H1 (cell line): Measurements from ENCODE around the gene NSD2. TPM values are rescaled to one million over a fixed set of nuclear protein-coding genes. Genes with fewer than 3 reads are reported as not detected.

Source experiments
- CTCF ChIA-PET: fragments of 300-600 bp; sonication (Branson Sonifier 250); formaldehyde crosslinking; loops from one replicate; lab custom pipeline; 2021; ENCODE audit not compliant: partially characterized antibody; lab: Charles Lee
- POLR2A ChIA-PET: fragments of 300-600 bp; sonication (Branson Sonifier 250); formaldehyde crosslinking; loops from one replicate; lab custom pipeline; 2021; ENCODE audit warnings: inconsistent platforms; ENCODE audit not compliant: partially characterized antibody; lab: Charles Lee
- DNase-seq, 2 experiments: peaks; one replicate each; pipeline versions ENCODE4 v3.0.0 to v3.0.0-alpha.2; 2010 to 2022; ENCODE audit warnings: low spot score in 2 of 2, low read depth in 1 of 2, mixed read lengths in 1 of 2
- FAIRE-seq: peaks from 2 replicates; lab custom pipeline; 2011; peaks lifted over from hg19 to GRCh38; lab: Jason Lieb, UNC
- H2AFZ ChIP-seq: 2 replicates; pipeline ENCODE4 v1.8.1; 2012; ENCODE audit warnings: low read length, inconsistent platforms
- H2AK5ac ChIP-seq: 2 replicates; pipeline ENCODE4 v1.6.1; 2013; ENCODE audit warnings: low read depth, low read length
- H2BK120ac ChIP-seq: replicated peaks from 2 replicates; pipeline ENCODE3; 2013; ENCODE audit warnings: low read depth, low read length, inconsistent platforms
- H2BK12ac ChIP-seq: 2 replicates; pipeline ENCODE4 v1.6.1; 2013; ENCODE audit warnings: low read depth, low read length
- H2BK15ac ChIP-seq: 2 replicates; pipeline ENCODE4 v1.6.1; 2013; ENCODE audit warnings: low read length
- H2BK20ac ChIP-seq: 2 replicates; pipeline ENCODE4 v1.6.1; 2013; ENCODE audit warnings: low read length
- H2BK5ac ChIP-seq: 2 replicates; pipeline ENCODE4 v1.6.1; 2013; ENCODE audit warnings: low read depth, low read length
- H3K14ac ChIP-seq: 2 replicates; pipeline ENCODE4 v1.6.1; 2013; ENCODE audit warnings: inconsistent platforms; ENCODE audit not compliant: insufficient read length
- H3K18ac ChIP-seq: 2 replicates; pipeline ENCODE4 v1.6.1; 2013; ENCODE audit warnings: low read length; ENCODE audit errors: extremely low read depth
- H3K23ac ChIP-seq: 2 replicates; pipeline ENCODE4 v1.6.1; 2013; ENCODE audit warnings: inconsistent platforms; ENCODE audit not compliant: insufficient read length
- H3K23me2 ChIP-seq: 2 replicates; pipeline ENCODE4 v1.6.1; 2013; ENCODE audit warnings: low read depth, low read length
- H3K27ac ChIP-seq: 2 replicates; pipeline ENCODE4 v1.6.1; 2011; ENCODE audit warnings: low read depth, low read length, inconsistent platforms
- H3K27me3 ChIP-seq, 4 experiments: replicated peaks in 1 of 4; 1 replicate in 1 of 4; 2 replicates in 3 of 4; pipeline versions ENCODE4 v1.6.1 to v1.8.1; 2011 to 2013; ENCODE audit warnings: low read length in 3 of 4, mild to moderate bottlenecking in 3 of 4, inconsistent platforms in 2 of 4, mixed read lengths in 2 of 4, moderate library complexity in 1 of 4; ENCODE audit not compliant: control insufficient read depth in 3 of 4, insufficient read depth in 3 of 4; ENCODE audit errors: extremely low read depth in 1 of 4
- H3K36me3 ChIP-seq, 4 experiments: 2 replicates each; pipeline versions ENCODE4 v1.6.1 to v1.8.1; 2011 to 2013; ENCODE audit warnings: mild to moderate bottlenecking in 4 of 4, low read length in 3 of 4, moderate library complexity in 2 of 4, control low read depth in 1 of 4, inconsistent platforms in 1 of 4; ENCODE audit not compliant: insufficient read depth in 4 of 4, control insufficient read depth in 2 of 4
- H3K4ac ChIP-seq: replicated peaks from 2 replicates; pipeline ENCODE3; 2013; ENCODE audit warnings: low read length, low read depth, mixed read lengths, inconsistent platforms; ENCODE audit not compliant: insufficient read length
- H3K4me1 ChIP-seq, 4 experiments: replicated peaks in 1 of 4; 1 replicate in 1 of 4; 2 replicates in 3 of 4; pipeline versions ENCODE4 v1.6.1 to v1.8.1; 2011 to 2013; ENCODE audit warnings: low read length in 3 of 4, inconsistent platforms in 2 of 4, mixed read lengths in 1 of 4; ENCODE audit not compliant: insufficient read depth in 4 of 4, control insufficient read depth in 3 of 4
- H3K4me2 ChIP-seq, 2 experiments: 2 replicates each; pipeline versions ENCODE4 v1.6.1 to v1.8.1; 2011 to 2013; ENCODE audit warnings: low read depth in 2 of 2, low read length in 2 of 2, control low read depth in 1 of 2, inconsistent platforms in 1 of 2, mild to moderate bottlenecking in 1 of 2; ENCODE audit not compliant: insufficient read depth in 1 of 2
- H3K4me3 ChIP-seq, 4 experiments: fragments of 200-600, 300-600 bp in 1 of 4; sonication (generic), shearing (Covaris generic), sonication (Bioruptor Twin) in 1 of 4; 2 replicates each; pipeline versions ENCODE4 v1.5.1 to v1.8.1; 2011 to 2016; ENCODE audit warnings: low read length in 4 of 4, low read depth in 3 of 4, control low read depth in 2 of 4, inconsistent platforms in 2 of 4, mild to moderate bottlenecking in 2 of 4, mixed read lengths in 1 of 4, moderate library complexity in 1 of 4; ENCODE audit not compliant: insufficient read depth in 2 of 4; ENCODE audit errors: extremely low read depth in 1 of 4
- H3K56ac ChIP-seq: replicated peaks from 2 replicates; pipeline ENCODE3; 2013; ENCODE audit warnings: low read depth, mild to moderate bottlenecking, mixed read lengths, low read length, inconsistent platforms; ENCODE audit not compliant: insufficient read length
- H3K79me1 ChIP-seq: 2 replicates; pipeline ENCODE4 v1.6.1; 2013; ENCODE audit warnings: low read depth, low read length, control low read depth
- H3K79me2 ChIP-seq, 2 experiments: 2 replicates each; pipeline versions ENCODE4 v1.6.1 to v1.8.1; 2012 to 2013; ENCODE audit warnings: low read length in 2 of 2, mild to moderate bottlenecking in 2 of 2, inconsistent platforms in 1 of 2; ENCODE audit not compliant: insufficient read depth in 2 of 2, control insufficient read depth in 1 of 2
- H3K9ac ChIP-seq, 4 experiments: replicated peaks in 1 of 4; 1 replicate in 1 of 4; 2 replicates in 3 of 4; pipeline versions ENCODE4 v1.6.1 to v1.8.1; 2011 to 2013; ENCODE audit warnings: low read depth in 3 of 4, low read length in 3 of 4, control low read depth in 2 of 4, mild to moderate bottlenecking in 2 of 4, moderate library complexity in 2 of 4, inconsistent platforms in 1 of 4; ENCODE audit errors: extremely low read depth in 1 of 4
- H3K9me3 ChIP-seq, 2 experiments: 2 replicates each; pipeline versions ENCODE4 v1.6.1 to v1.8.1; 2012 to 2013; ENCODE audit warnings: mild to moderate bottlenecking in 2 of 2, moderate library complexity in 2 of 2, control low read depth in 1 of 2, inconsistent platforms in 1 of 2, low read depth in 1 of 2, low read length in 1 of 2, mixed read lengths in 1 of 2; ENCODE audit not compliant: insufficient read depth in 2 of 2
- H4K20me1 ChIP-seq, 2 experiments: replicated peaks in 1 of 2; 2 replicates each; pipeline versions ENCODE3 to v1.8.1; 2011 to 2013; ENCODE audit warnings: inconsistent platforms in 2 of 2, low read length in 2 of 2, mild to moderate bottlenecking in 1 of 2; ENCODE audit not compliant: insufficient read depth in 2 of 2, control insufficient read depth in 1 of 2
- H4K5ac ChIP-seq: 2 replicates; pipeline ENCODE4 v1.6.1; 2013; ENCODE audit warnings: low read length, low read depth, mixed read lengths, inconsistent platforms; ENCODE audit not compliant: insufficient read length
- H4K8ac ChIP-seq: 2 replicates; pipeline ENCODE4 v1.8.0; 2013; ENCODE audit warnings: mild to moderate bottlenecking, moderate library complexity, low read length, inconsistent platforms; ENCODE audit not compliant: insufficient read depth; ENCODE audit errors: extremely low read depth
- H4K91ac ChIP-seq: replicated peaks from 2 replicates; pipeline ENCODE3; 2013; ENCODE audit warnings: low read length, mixed read lengths, inconsistent platforms; ENCODE audit not compliant: insufficient read length
- CHD1 ChIP-seq: IDR thresholded peaks from 2 replicates; pipeline ENCODE4 v1.6.1; 2012; ENCODE audit warnings: low read depth, low read length, improper control_type of control experiment
- EP300 ChIP-seq, 2 experiments: IDR thresholded peaks; 1 replicate in 1 of 2; 2 replicates in 1 of 2; pipeline ENCODE4 v1.6.1; 2011 to 2012; ENCODE audit warnings: low read depth in 2 of 2, low read length in 2 of 2, mild to moderate bottlenecking in 2 of 2, borderline replicate concordance in 1 of 2, inconsistent platforms in 1 of 2, moderate library complexity in 1 of 2
- FOSL1 ChIP-seq: IDR thresholded peaks from 2 replicates; pipeline ENCODE4 v1.6.1; 2011; ENCODE audit warnings: mild to moderate bottlenecking, low read depth, low read length, moderate library complexity; ENCODE audit not compliant: insufficient read depth
- HDAC2 ChIP-seq, 2 experiments: fragments of 300-600 bp in 1 of 2; sonication (generic) in 1 of 2; IDR thresholded peaks; 2 replicates each; pipeline ENCODE4 v1.6.1; 2011 to 2012; ENCODE audit warnings: low read depth in 2 of 2, low read length in 2 of 2, mild to moderate bottlenecking in 2 of 2, moderate library complexity in 2 of 2, borderline replicate concordance in 1 of 2, inconsistent platforms in 1 of 2
- JUND ChIP-seq: IDR thresholded peaks from 2 replicates; pipeline ENCODE4 v1.6.1; 2011; ENCODE audit warnings: mild to moderate bottlenecking, improper control_type of control experiment, low read length
- POLR2A ChIP-seq, 2 experiments: IDR thresholded peaks; 1 replicate in 1 of 2; 2 replicates in 1 of 2; pipeline ENCODE4 v1.6.1; 2011; ENCODE audit warnings: low read depth in 2 of 2, low read length in 2 of 2, mild to moderate bottlenecking in 2 of 2; ENCODE audit errors: control extremely low read depth in 1 of 2
- SRF ChIP-seq: IDR thresholded peaks from 2 replicates; pipeline ENCODE4 v1.6.1; 2011; ENCODE audit warnings: mild to moderate bottlenecking, low read depth, low read length, moderate library complexity
- SUZ12 ChIP-seq: fragments of 200-600 bp; sonication (generic); IDR thresholded peaks from 2 replicates; pipeline ENCODE4 v1.6.1; 2012; ENCODE audit warnings: mild to moderate bottlenecking, inconsistent platforms, low read length, moderate library complexity, mixed read lengths
- TAF7 ChIP-seq: optimal IDR thresholded peaks from 2 replicates; pipeline ENCODE3; 2011; ENCODE audit warnings: low read depth, mild to moderate bottlenecking, inconsistent platforms, low read length, moderate library complexity, borderline replicate concordance
- WGBS, 2 experiments: shearing (Covaris generic) in 1 of 2; methylation state at CpG; one replicate each; pipeline versions ENCODE4 v1.1.6 to v1.1.7; 2013 to 2015; ENCODE audit warnings: low lambda C conversion rate in 2 of 2, mixed read lengths in 2 of 2, inconsistent platforms in 1 of 2, low coverage in 1 of 2, missing lambda C conversion rate in 1 of 2; ENCODE audit not compliant: insufficient replicate concordance in 2 of 2, insufficient coverage in 1 of 2, insufficient read length in 1 of 2; ENCODE audit errors: extremely low coverage in 1 of 2, missing lambda C conversion rate in 1 of 2; 5-methylcytosine and 5-hydroxymethylcytosine counted together
- polyA plus RNA-seq, 7 experiments: library from polyadenylated mRNA; depleted of rRNA in 3 of 7; stranded (reverse) in 5 of 7; unstranded in 2 of 7; fragments of >200 nt in 5 of 7; fragments of 200-250 nt in 2 of 7; gene quantifications; 1 replicate in 5 of 7; 2 replicates in 1 of 7; 4 replicates in 1 of 7; pipeline versions ENCODE4 v1.2.1 to v1.2.3, GENCODE V29; 2011 to 2013; ENCODE audit warnings: missing spikeins in 2 of 7, mixed read lengths in 2 of 7
- total RNA-seq: library from RNA; stranded (reverse); fragmentation: NEBNext Ultra II Directional; extraction: Animal tissue kit (Norgen Biotek cat#: 25700); gene quantifications from 2 replicates; pipeline ENCODE4 v1.2.1, GENCODE V29; 2021

NSD2 gene
- total and polyA plus RNA-seq, 2 of the 8 experiments (the other 6 are each of a cell fraction or from before 2014, with no cell fraction given), result 26.7 to 129 TPM

DNA sequence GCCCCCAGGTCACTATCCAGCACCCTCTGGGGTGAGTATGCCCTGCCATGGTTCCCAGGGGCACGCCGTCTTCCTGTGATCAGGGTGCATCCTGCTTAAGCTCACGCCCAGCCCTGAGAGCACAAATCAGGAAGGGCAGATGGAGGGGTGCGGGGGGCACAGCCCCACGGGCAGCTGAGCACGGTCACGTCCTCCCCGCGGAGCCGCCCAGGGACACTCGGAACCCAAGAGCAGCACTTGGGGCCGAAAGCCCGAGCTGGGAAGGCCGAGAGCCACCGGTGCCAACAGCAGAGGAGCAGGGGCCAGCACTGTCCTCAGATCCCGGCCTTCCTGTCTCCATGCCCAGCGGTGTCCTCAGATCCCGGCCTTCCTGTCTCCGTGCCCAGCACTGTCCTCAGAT is 116.1 kb downstream of the NSD2 start:
- no peak overlapping the region for H4K8ac ChIP-seq
- no peak overlapping the region for H3K4ac ChIP-seq
- H3K18ac ChIP-seq, result no peak overlapping the region
- H2BK120ac ChIP-seq, result no peak overlapping the region
- no peak overlapping the region for H4K91ac ChIP-seq
- no peak overlapping the region for H3K9ac ChIP-seq
- H2BK12ac ChIP-seq, result no peak overlapping the region
- H3K79me1 ChIP-seq, result peaks cover 9% of the 10 kb centered on the region
- H3K9me3 ChIP-seq, result no peaks in the 10 kb centered on the region
- H2BK5ac ChIP-seq, result no peak overlapping the region
- peaks cover 25 to 65% (median 50%) of the 10 kb centered on the region in 4 experiments for H3K36me3 ChIP-seq
- H4K20me1 ChIP-seq, result peaks cover 7 to 29% of the 10 kb centered on the region in 2 experiments
- FAIRE-seq (no peak), DNase-seq (no peak)
- no peak overlapping the region for H3K4me2 ChIP-seq
- no peak overlapping the region for H3K14ac ChIP-seq
- H3K4me3 ChIP-seq, result no peak overlapping the region
- peaks cover 0 to 4% (median 0%) of the 10 kb centered on the region in 4 experiments; a peak in 1 of 7 replicates for H3K4me1 ChIP-seq
- H3K27me3 ChIP-seq, result no peaks in the 10 kb centered on the region
- peaks cover 0 to 23% of the 10 kb centered on the region in 2 experiments; a peak in 1 of 4 replicates for H3K79me2 ChIP-seq
- no peak overlapping the region for H3K56ac ChIP-seq
- 86% methylated on average over 13 of the region's 19 CpGs; no CpG with 5 or more reads in 1 of the 2 experiments for WGBS, 2 experiments
- H3K23me2 ChIP-seq, result no peaks in the 10 kb centered on the region
- no peak overlapping the region for H2AFZ ChIP-seq
- H4K5ac ChIP-seq, result no peak overlapping the region
- H2BK20ac ChIP-seq, result no peak overlapping the region
- H2BK15ac ChIP-seq, result no peak overlapping the region
- H2AK5ac ChIP-seq, result no peak overlapping the region
- no peak overlapping the region for H3K23ac ChIP-seq
- ChIA-PET POLR2A (no interaction called here), CTCF (no interaction called here)
- no peak overlapping the region for H3K27ac ChIP-seq
- TF ChIP-seq POLR2A (IDR thresholded peaks at IDR 0.05; ENCODE audit: control extremely low read depth in 1 of 2, low read depth in 2 of 2, low read length in 2 of 2) (no peak), FOSL1 (no peak), JUND (no peak), TAF7 (no peak), EP300 (IDR thresholded peaks at IDR 0.05; ENCODE audit: borderline replicate concordance in 1 of 2, low read depth in 2 of 2, low read length in 2 of 2) (no peak), SUZ12 (no peak), HDAC2 (IDR thresholded peaks at IDR 0.05; ENCODE audit: borderline replicate concordance in 1 of 2, low read depth in 2 of 2, low read length in 2 of 2) (no peak), CHD1 (no peak), SRF (no peak)
